ENCODE data around the gene C19orf81. TPM values are rescaled to one million over a fixed set of nuclear protein-coding genes. Genes with fewer than 3 reads are reported as not detected.

C19orf81 gene
- total and polyA plus RNA-seq, 4 donors = 1.3 to 2.5 (median 1.7) TPM; not detected in 1

DNA sequence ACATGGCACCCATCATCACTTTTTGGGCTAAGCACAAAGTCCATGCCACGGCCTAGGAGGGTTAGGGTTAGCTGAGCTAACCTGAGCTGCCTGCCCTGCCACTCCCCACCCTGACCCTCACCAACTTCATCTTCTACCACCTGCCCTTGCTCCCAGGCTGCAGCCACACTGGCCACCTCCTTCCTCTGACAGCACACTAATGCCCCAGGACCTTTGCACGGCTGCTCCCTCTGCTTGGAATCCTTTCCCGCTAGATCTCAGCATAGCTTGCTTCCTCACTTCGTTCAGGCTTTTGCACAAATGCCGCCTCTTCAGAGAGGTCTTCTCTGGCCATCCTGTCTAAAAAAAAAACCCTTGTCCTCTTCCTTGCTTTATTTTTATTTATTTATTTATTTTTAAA lies 57.1 kb downstream of the C19orf81 start:
- ATAC-seq (ENCODE audit: insufficient read depth, low FRiP score) (no peak), DNase-seq (no peak)
- peaks cover 0 to 4% (median 0%) of the 10 kb centered on the region in 4 donors for H3K9me3 ChIP-seq (ENCODE audit: control insufficient read depth in 4 of 4, insufficient read depth in 3 of 4, low read length in 3 of 4)
- no peak overlapping the region for H3K9ac ChIP-seq (ENCODE audit: insufficient read depth in 1 of 2, low read length in 2 of 2)
- no peak for TF ChIP-seq CTCF (IDR thresholded peaks at IDR 0.05; ENCODE audit: control extremely low read depth, extremely low read depth)
- WGBS, 2 donors = 70 to 79% methylated on average over 5 of the region's 5 CpGs
- no peaks in the 10 kb centered on the region for H3K4me1 ChIP-seq (ENCODE audit: control insufficient read depth in 5 of 5, insufficient read depth in 5 of 5, low read length in 5 of 5)
- no peak overlapping the region for H3K4me3 ChIP-seq
- H3K27me3 ChIP-seq (ENCODE audit: control insufficient read depth in 3 of 3, insufficient read depth in 3 of 3, low read length in 2 of 3) = peaks cover 2 to 23% (median 3%) of the 10 kb centered on the region in 3 donors
- H3K27ac ChIP-seq (ENCODE audit: low read depth in 1 of 2, low read length in 1 of 2) = no peak overlapping the region
- no peaks in the 10 kb centered on the region for H3K36me3 ChIP-seq (ENCODE audit: control insufficient read depth in 4 of 4, insufficient read depth in 4 of 4, low read length in 4 of 4)

DNA sequence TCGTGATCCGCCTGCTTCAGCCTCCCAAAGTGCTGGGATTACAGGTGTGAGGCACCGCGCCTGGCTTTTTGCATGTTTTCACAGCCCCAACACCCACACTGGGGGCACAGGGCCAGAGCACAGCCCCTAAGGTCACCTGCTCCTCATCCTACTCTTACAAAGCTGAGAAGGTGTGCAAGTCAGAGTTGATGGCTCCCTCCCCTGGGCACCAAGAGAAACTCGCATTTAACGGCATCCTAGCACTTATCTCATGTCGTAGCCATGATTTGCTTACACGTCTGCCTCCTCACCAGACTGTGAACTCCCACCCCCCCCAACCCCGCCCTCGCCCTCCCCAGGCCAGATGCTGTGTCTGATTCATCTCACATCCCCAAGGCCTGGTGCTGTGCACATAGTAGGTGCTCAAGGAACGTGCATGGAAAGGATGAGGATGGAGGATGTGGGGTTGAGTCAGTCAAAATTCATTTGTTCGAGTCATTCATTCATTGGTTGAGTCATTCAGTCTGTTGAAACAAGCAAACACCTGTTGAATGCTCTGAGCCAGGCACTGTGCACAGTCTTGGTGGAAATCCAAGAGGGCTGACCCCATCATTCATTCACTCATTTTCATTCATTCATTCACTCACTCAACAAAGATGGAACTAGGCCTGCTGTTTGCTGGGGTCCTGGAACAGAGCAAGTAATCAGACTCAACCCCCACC lies 59.1 kb downstream of the C19orf81 start:
- no peak for TF ChIP-seq CTCF (IDR thresholded peaks at IDR 0.05; ENCODE audit: control extremely low read depth, extremely low read depth)
- WGBS, 2 donors = 65 to 71% methylated on average over 12 of the region's 12 CpGs
- ATAC-seq (ENCODE audit: insufficient read depth, low FRiP score) (no peak), DNase-seq (no peak)
- Histone ChIP-seq H3K4me3 (no peak overlapping the region), H3K36me3 (ENCODE audit: control insufficient read depth in 4 of 4, insufficient read depth in 4 of 4, low read length in 4 of 4) (no peaks in the 10 kb centered on the region), H3K4me1 (ENCODE audit: control insufficient read depth in 5 of 5, insufficient read depth in 5 of 5, low read length in 5 of 5) (no peaks in the 10 kb centered on the region), H3K9me3 (ENCODE audit: control insufficient read depth in 4 of 4, insufficient read depth in 3 of 4, low read length in 3 of 4) (peaks cover 0 to 8% (median 0%) of the 10 kb centered on the region in 4 donors), H3K27me3 (ENCODE audit: control insufficient read depth in 3 of 3, insufficient read depth in 3 of 3, low read length in 2 of 3) (peaks cover 2 to 16% (median 6%) of the 10 kb centered on the region in 3 donors), H3K27ac (ENCODE audit: low read depth in 1 of 2, low read length in 1 of 2) (no peak overlapping the region), H3K9ac (ENCODE audit: insufficient read depth in 1 of 2, low read length in 2 of 2) (no peak overlapping the region)

Other genes starting within 250 kb of the C19orf81 start
- 10 to 100 TPM in 1 of 2 donors, under 1 TPM in 1; 0.31 to 10.5 TPM for gene SPIB, start 230.5 kb upstream of the C19orf81 start, total RNA-seq
- under 1 TPM; 0.22 to 0.98 TPM for gene SPIB, start 230.5 kb upstream of the C19orf81 start, polyA plus RNA-seq
- gene MYBPC2, start 216.6 kb upstream of the C19orf81 start, total RNA-seq = under 1 TPM; 0.21 to 0.91 TPM
- gene MYBPC2, start 216.6 kb upstream of the C19orf81 start, polyA plus RNA-seq = under 1 TPM; 0.04 to 0.55 TPM
- gene EMC10, start 172.9 kb upstream of the C19orf81 start, total RNA-seq = 100 to 1,000 TPM in 1 of 2 donors, 10 to 100 TPM in 1; 62.2 to 165 TPM
- 100 to 1,000 TPM; 133 to 140 TPM for gene EMC10, start 172.9 kb upstream of the C19orf81 start, polyA plus RNA-seq
- 1 to 10 TPM; 1.7 to 2.7 TPM for gene GARIN5A, start 172.6 kb upstream of the C19orf81 start, total RNA-seq
- gene GARIN5A, start 172.6 kb upstream of the C19orf81 start, polyA plus RNA-seq = 1 to 10 TPM; 2.1 to 5.0 TPM
- gene JOSD2, start 138.3 kb upstream of the C19orf81 start, total RNA-seq = 10 to 100 TPM in 1 of 2 donors, 1 to 10 TPM in 1; 9.8 to 66.9 TPM
- gene JOSD2, start 138.3 kb upstream of the C19orf81 start, polyA plus RNA-seq = 10 to 100 TPM; 60.2 to 76.8 TPM
- gene ASPDH, start 135.5 kb upstream of the C19orf81 start, total RNA-seq = not detected
- gene ASPDH, start 135.5 kb upstream of the C19orf81 start, polyA plus RNA-seq = not detected
- 10 to 100 TPM in 1 of 2 donors, 1 to 10 TPM in 1; 2.5 to 10.8 TPM for gene LRRC4B, start 81.0 kb upstream of the C19orf81 start, total RNA-seq
- gene LRRC4B, start 81.0 kb upstream of the C19orf81 start, polyA plus RNA-seq = 1 to 10 TPM; 1.7 to 3.0 TPM
- 1 to 10 TPM in 1 of 2 donors, under 1 TPM in 1; 0.60 to 1.5 TPM for gene SYT3, start 9.6 kb upstream of the C19orf81 start, total RNA-seq
- gene SYT3, start 9.6 kb upstream of the C19orf81 start, polyA plus RNA-seq = under 1 TPM; 0.23 to 0.81 TPM
- gene SHANK1, start 70.4 kb downstream of the C19orf81 start, total RNA-seq = 1 to 10 TPM in 1 of 2 donors, under 1 TPM in 1; 0.15 to 1.2 TPM
- under 1 TPM; 0.18 to 0.24 TPM for gene SHANK1, start 70.4 kb downstream of the C19orf81 start, polyA plus RNA-seq
- 10 to 100 TPM in 1 of 2 donors, 1 to 10 TPM in 1; 7.7 to 24.6 TPM for gene CLEC11A, start 73.9 kb downstream of the C19orf81 start, total RNA-seq
- gene CLEC11A, start 73.9 kb downstream of the C19orf81 start, polyA plus RNA-seq = 10 to 100 TPM in 1 of 2 donors, 1 to 10 TPM in 1; 8.5 to 13.7 TPM
- not detected for gene GPR32, start 121.0 kb downstream of the C19orf81 start, total RNA-seq
- not detected for gene GPR32, start 121.0 kb downstream of the C19orf81 start, polyA plus RNA-seq
- gene ACP4, start 141.0 kb downstream of the C19orf81 start, total RNA-seq = not detected
- not detected for gene ACP4, start 141.0 kb downstream of the C19orf81 start, polyA plus RNA-seq
- gene KLK1, start 174.3 kb downstream of the C19orf81 start, total RNA-seq = under 1 TPM in 1 of 2 donors, not detected in 1; 0.92 TPM
- under 1 TPM; 0.25 to 0.83 TPM for gene KLK1, start 174.3 kb downstream of the C19orf81 start, polyA plus RNA-seq
- gene KLK15, start 184.1 kb downstream of the C19orf81 start, total RNA-seq = not detected
- not detected for gene KLK15, start 184.1 kb downstream of the C19orf81 start, polyA plus RNA-seq
- gene KLK3, start 205.5 kb downstream of the C19orf81 start, total RNA-seq = not detected
- not detected for gene KLK3, start 205.5 kb downstream of the C19orf81 start, polyA plus RNA-seq
- gene KLK2, start 224.0 kb downstream of the C19orf81 start, total RNA-seq = not detected
- not detected for gene KLK2, start 224.0 kb downstream of the C19orf81 start, polyA plus RNA-seq

All from lung (tissue), 12 donors.